H7 (cell line): ENCODE data around the gene RPAP2. TPM values are rescaled to one million over a fixed set of nuclear protein-coding genes. Genes with fewer than 3 reads are reported as not detected.
"Not testable (repeated sequence)": the region's sequence is repeated elsewhere in the genome, so short reads cannot be mapped to it uniquely, and the experiment has no call there.

Experiments used
- DNase-seq: peaks from one replicate; pipeline ENCODE4 v3.0.0; 2012
- H3K27me3 ChIP-seq: 2 replicates; pipeline ENCODE4 v1.6.0; 2011; ENCODE audit warnings: mild to moderate bottlenecking, low read length; ENCODE audit not compliant: control insufficient read depth, insufficient read depth
- H3K36me3 ChIP-seq: replicated peaks from 2 replicates; pipeline ENCODE4 v1.5.1; 2011; ENCODE audit warnings: low read length; ENCODE audit not compliant: control insufficient read depth, insufficient read depth
- H3K4me3 ChIP-seq: 2 replicates; pipeline ENCODE4 v1.5.1; 2011; ENCODE audit warnings: low read depth, mild to moderate bottlenecking, control low read depth, low read length, moderate library complexity; ENCODE audit not compliant: insufficient read depth
- total RNA-seq: library from RNA; depleted of rRNA; stranded (reverse); fragments of >200 nt; shearing (Covaris generic); gene quantifications from 2 replicates; pipeline ENCODE4 v1.2.3, GENCODE V29; 2014; rRNA removed

RPAP2 gene
- 28.3 and 35.4 TPM in 2 replicates for total RNA-seq

- H3K27me3 ChIP-seq, result no peaks in the 10 kb centered on the region
- H3K36me3 ChIP-seq, result peaks cover 4% of the 10 kb centered on the region
- H3K4me3 ChIP-seq, result peak within 1 kb of the TSS; percentile 93
- peak; percentile 91 for DNase-seq
These were observed at the start of gene RPAP2, which contains the start of gene GLMN for GRCh38 chr1:92298573-92299476. RPAP2 (plus strand) TSS chr1:92299059; CDS start chr1:92299074, 15 bp downstream. GLMN (minus strand) TSS chr1:92298987; CDS start chr1:92297999, 988 bp downstream.

- not testable (repeated sequence) for H3K36me3 ChIP-seq, DNase-seq, H3K27me3 ChIP-seq, H3K4me3 ChIP-seq
These were observed 44.1 kb upstream of the RPAP2 start for GRCh38 chr1:92254714-92255113.

- Histone ChIP-seq H3K27me3 (no peaks in the 10 kb centered on the region), H3K36me3 (peaks cover 7% of the 10 kb centered on the region), H3K4me3 (no peak overlapping the region)
- DNase-seq, result no peak
These were observed 39.5 kb upstream of the RPAP2 start for GRCh38 chr1:92259350-92259749.

GRCh38 chr1:92262516-92262915 lies 36.3 kb upstream of the RPAP2 start:
- no peak for DNase-seq

GRCh38 chr1:92273039-92273438 lies 25.8 kb upstream of the RPAP2 start:
- H3K4me3 ChIP-seq, result no peak overlapping the region
- peaks cover 2% of the 10 kb centered on the region; the same call in 1 of the 2 replicates for H3K36me3 ChIP-seq
- no peak for DNase-seq
- H3K27me3 ChIP-seq, result no peaks in the 10 kb centered on the region

More at GRCh38 chr1:92262516-92262915, 36.3 kb upstream of the RPAP2 start:
- Histone ChIP-seq H3K4me3 (no peak overlapping the region), H3K27me3 (no peaks in the 10 kb centered on the region), H3K36me3 (peaks cover 7% of the 10 kb centered on the region)

GRCh38 chr1:92274939-92275338 lies 23.9 kb upstream of the RPAP2 start:
- H3K36me3 ChIP-seq, result peaks cover 2% of the 10 kb centered on the region; the same call in 1 of the 2 replicates
- no peak for DNase-seq

GRCh38 chr1:92276082-92276481 lies 22.8 kb upstream of the RPAP2 start:
- peaks cover 2% of the 10 kb centered on the region; the same call in 1 of the 2 replicates for H3K36me3 ChIP-seq
- DNase-seq, result no peak
- no peaks in the 10 kb centered on the region for H3K27me3 ChIP-seq
- no peak overlapping the region for H3K4me3 ChIP-seq

More at GRCh38 chr1:92274939-92275338, 23.9 kb upstream of the RPAP2 start:
- no peak overlapping the region for H3K4me3 ChIP-seq
- no peaks in the 10 kb centered on the region for H3K27me3 ChIP-seq

- H3K36me3 ChIP-seq, result peaks cover 1% of the 10 kb centered on the region; the same call in 1 of the 2 replicates
- no peak for DNase-seq
- no peaks in the 10 kb centered on the region for H3K27me3 ChIP-seq
- H3K4me3 ChIP-seq, result no peak overlapping the region
These were observed 21.6 kb upstream of the RPAP2 start for GRCh38 chr1:92277105-92277723.

- not testable (repeated sequence) for H3K36me3 ChIP-seq, H3K4me3 ChIP-seq, H3K27me3 ChIP-seq, DNase-seq
These were observed 19.1 kb upstream of the RPAP2 start for GRCh38 chr1:92279781-92280180.

GRCh38 chr1:92281411-92281810 lies 17.4 kb upstream of the RPAP2 start:
- not testable (repeated sequence) for H3K36me3 ChIP-seq, DNase-seq, H3K27me3 ChIP-seq, H3K4me3 ChIP-seq

GRCh38 chr1:92291372-92291999 lies 7.4 kb upstream of the RPAP2 start:
- peak; percentile 24 for DNase-seq
- Histone ChIP-seq H3K27me3 (no peaks in the 10 kb centered on the region), H3K36me3 (peaks cover 6% of the 10 kb centered on the region), H3K4me3 (no peak overlapping the region)

GRCh38 chr1:92298213-92298572 lies 666 bp upstream of the RPAP2 start:
- Histone ChIP-seq H3K4me3 (peak overlapping the region; percentile 93), H3K27me3 (no peaks in the 10 kb centered on the region), H3K36me3 (peaks cover 4% of the 10 kb centered on the region)
- DNase-seq, result no peak

GRCh38 chr1:92299477-92300150 lies 755 bp downstream of the RPAP2 start:
- Histone ChIP-seq H3K27me3 (no peaks in the 10 kb centered on the region), H3K4me3 (peak overlapping the region; percentile 93), H3K36me3 (peaks cover 5% of the 10 kb centered on the region)
- DNase-seq, result no peak

- Histone ChIP-seq H3K27me3 (no peaks in the 10 kb centered on the region), H3K36me3 (peaks cover 7% of the 10 kb centered on the region), H3K4me3 (no peak overlapping the region)
- DNase-seq, result no peak
These were observed 2.2 kb downstream of the RPAP2 start for GRCh38 chr1:92301021-92301420.
